Measurements from ENCODE around the gene DGLUCY.

The DGLUCY gene

DNA sequence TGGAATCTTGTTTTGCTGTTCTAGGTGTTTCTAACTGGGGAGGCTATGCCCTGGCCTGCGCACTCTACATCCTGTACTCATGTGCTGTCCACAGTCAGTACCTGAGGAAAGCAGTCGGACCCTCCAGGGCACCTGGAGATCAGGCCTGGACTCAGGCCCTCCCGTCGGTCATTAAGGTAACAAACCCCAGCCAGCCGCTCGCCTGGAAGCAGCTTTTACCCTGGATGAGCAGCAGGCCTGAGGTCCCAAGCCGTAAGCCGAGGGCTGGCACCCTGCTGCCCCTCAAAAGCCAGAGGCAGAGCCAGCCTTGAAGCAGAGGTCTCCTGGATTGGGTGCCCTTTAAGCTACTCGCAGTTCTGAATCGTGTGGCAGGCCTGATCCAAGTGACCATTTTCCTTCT lies 101.5 kb downstream of the DGLUCY start:
- H3K4me3 ChIP-seq (ENCODE audit: control insufficient read depth, low read depth, low read length): no peak overlapping the region
- no peak for DNase-seq (ENCODE audit: low read depth)
- TF ChIP-seq, protein P1, sequence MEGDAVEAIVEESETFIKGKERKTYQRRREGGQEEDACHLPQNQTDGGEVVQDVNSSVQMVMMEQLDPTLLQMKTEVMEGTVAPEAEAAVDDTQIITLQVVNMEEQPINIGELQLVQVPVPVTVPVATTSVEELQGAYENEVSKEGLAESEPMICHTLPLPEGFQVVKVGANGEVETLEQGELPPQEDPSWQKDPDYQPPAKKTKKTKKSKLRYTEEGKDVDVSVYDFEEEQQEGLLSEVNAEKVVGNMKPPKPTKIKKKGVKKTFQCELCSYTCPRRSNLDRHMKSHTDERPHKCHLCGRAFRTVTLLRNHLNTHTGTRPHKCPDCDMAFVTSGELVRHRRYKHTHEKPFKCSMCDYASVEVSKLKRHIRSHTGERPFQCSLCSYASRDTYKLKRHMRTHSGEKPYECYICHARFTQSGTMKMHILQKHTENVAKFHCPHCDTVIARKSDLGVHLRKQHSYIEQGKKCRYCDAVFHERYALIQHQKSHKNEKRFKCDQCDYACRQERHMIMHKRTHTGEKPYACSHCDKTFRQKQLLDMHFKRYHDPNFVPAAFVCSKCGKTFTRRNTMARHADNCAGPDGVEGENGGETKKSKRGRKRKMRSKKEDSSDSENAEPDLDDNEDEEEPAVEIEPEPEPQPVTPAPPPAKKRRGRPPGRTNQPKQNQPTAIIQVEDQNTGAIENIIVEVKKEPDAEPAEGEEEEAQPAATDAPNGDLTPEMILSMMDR (conservative IDR thresholded peaks at IDR 0.05; ENCODE audit: control insufficient read depth, insufficient read depth, low read depth, low read length): no peak

DNA sequence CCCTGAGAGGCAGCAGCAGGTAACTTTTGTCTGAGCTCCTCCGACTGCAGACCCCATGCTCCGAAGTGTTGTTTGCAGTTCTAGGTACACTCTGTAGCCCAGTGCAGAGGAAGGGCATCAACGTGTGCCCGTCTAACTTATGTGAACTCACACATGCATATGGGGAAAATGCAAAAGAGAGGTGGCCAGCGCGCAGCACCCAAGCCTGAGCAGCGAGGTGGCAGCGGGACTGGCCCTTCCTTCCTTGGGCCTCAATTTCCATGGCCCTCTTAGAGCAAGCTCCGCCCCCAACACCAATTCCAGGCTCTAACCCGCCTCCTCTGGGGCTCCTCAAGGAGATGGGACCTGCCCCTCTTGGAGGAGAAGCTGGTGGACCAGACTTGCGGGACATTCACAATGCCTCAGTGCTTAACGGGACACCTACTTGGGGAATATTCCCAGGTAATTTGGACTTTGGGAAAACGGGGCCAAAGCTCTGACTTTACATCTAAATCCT lies 102.9 kb downstream of the DGLUCY start:
- no peak overlapping the region for H3K4me3 ChIP-seq (ENCODE audit: control insufficient read depth, low read depth, low read length)
- TF ChIP-seq, protein P1 (conservative IDR thresholded peaks at IDR 0.05; ENCODE audit: control insufficient read depth, insufficient read depth, low read depth, low read length): no peak
- DNase-seq (ENCODE audit: low read depth): no peak

DNA sequence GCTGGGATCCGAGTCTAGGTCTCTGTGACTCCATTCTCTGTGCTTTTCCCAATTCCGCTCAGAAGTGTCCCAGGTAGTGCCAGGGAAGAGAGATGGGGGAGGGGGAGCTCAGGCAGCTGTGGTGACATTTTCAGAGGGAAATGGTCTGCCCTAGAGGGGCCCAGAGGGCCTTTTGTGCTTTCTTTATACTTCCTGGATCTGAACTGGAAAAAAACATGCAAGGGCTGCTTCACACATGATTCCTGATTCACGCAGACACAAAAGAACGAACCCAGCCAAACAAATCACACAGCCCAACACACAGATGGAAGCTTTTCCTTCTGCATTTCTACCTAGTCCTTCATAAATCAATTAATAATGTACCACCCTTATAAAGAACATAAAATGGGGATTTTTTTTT lies 104.1 kb downstream of the DGLUCY start:
- no peak for DNase-seq (ENCODE audit: low read depth)
- TF ChIP-seq, protein P1 (conservative IDR thresholded peaks at IDR 0.05; ENCODE audit: control insufficient read depth, insufficient read depth, low read depth, low read length): no peak
- H3K4me3 ChIP-seq (ENCODE audit: control insufficient read depth, low read depth, low read length): no peak overlapping the region

DNA sequence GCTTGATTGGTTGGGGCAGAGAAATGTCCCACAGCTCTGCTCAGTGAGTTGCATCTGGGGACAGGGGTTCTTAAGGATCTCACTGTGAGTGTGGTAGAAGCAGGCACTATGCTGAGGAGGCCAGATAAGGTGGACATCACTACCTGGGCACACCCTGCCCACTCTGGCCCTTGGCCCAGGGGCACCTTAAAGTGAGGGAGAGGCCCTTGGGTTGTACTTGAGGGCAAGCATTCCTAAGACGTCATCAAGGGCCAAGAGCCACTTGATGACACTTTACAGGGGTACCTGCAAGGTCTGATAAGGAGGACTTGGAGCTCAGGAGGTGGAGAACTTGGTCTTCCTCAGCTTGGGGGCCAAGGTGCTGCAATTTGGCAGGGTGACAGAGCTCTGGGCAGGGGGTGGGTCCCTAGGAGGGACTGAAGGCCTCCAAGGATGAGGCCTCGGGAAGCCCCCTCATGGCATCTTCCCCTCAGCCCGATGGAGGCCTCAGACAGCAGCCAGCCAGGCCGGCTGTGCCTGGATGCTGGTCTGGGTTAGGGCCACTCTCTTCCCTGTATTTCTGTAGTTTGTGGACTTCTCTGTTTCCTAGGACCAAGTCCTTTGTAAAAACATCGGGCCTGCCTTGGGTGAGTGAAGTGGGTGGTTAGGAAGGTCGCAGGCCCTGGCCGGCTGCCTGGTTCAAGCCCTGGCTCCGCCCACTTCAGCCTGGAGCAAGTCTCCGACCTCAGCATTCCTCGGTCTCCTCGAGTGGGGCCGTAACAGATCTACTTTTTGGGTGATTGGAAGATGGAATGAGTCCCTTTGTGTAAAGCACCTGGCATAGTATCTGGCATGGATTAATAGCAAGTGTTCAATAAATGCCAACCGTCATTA lies 105.9 kb downstream of the DGLUCY start:
- no peak overlapping the region for H3K4me3 ChIP-seq (ENCODE audit: control insufficient read depth, low read depth, low read length)
- DNase-seq (ENCODE audit: low read depth): no peak
- TF ChIP-seq, protein P1 (conservative IDR thresholded peaks at IDR 0.05; ENCODE audit: control insufficient read depth, insufficient read depth, low read depth, low read length): no peak

DNA sequence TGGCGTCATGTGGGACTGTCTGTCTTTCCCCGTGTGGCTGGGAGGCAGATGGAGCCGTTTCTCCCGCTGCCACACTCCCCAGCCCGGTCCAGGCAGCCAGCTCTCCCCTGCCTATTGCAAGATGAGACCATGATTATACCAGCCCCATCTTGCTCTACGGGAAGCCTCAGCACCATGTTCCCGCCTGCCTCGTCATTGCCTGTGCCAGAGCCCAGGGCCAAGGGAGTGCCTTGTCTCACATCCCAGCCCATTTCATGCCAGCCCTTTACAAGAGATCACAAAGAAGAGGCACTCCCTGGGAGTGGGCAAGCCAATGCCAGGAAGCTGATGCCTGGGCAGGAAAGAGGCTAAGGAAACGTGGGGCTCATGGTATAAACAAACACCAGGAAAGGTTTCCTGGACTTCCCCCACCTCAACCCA lies 106.7 kb downstream of the DGLUCY start:
- no peak overlapping the region for H3K4me3 ChIP-seq (ENCODE audit: control insufficient read depth, low read depth, low read length)
- DNase-seq (ENCODE audit: low read depth): no peak
- TF ChIP-seq, protein P1 (conservative IDR thresholded peaks at IDR 0.05; ENCODE audit: control insufficient read depth, insufficient read depth, low read depth, low read length): no peak

DNA sequence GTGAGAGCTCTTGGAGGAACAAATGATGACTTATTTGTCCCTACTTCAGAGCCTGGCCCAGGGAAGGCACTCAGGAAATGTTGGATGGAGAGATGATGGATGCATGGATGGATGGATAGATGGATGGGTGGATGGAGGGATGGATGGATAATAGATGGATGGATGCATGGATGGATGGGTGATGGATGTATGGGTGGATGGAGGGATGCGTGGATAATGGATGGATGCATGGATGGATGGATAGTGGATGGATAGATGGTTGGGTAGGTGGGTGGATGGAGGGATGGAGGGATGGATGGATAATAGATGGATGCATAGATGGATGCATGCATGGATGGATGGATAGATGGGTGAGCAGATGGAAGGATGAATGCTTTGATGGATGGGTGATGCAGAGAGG lies 107.4 kb downstream of the DGLUCY start:
- DNase-seq (ENCODE audit: low read depth): no peak
- no peak overlapping the region for H3K4me3 ChIP-seq (ENCODE audit: control insufficient read depth, low read depth, low read length)
- TF ChIP-seq, protein P1 (conservative IDR thresholded peaks at IDR 0.05; ENCODE audit: control insufficient read depth, insufficient read depth, low read depth, low read length): no peak
